Measurements from ENCODE around the gene DOLPP1.

DNA sequence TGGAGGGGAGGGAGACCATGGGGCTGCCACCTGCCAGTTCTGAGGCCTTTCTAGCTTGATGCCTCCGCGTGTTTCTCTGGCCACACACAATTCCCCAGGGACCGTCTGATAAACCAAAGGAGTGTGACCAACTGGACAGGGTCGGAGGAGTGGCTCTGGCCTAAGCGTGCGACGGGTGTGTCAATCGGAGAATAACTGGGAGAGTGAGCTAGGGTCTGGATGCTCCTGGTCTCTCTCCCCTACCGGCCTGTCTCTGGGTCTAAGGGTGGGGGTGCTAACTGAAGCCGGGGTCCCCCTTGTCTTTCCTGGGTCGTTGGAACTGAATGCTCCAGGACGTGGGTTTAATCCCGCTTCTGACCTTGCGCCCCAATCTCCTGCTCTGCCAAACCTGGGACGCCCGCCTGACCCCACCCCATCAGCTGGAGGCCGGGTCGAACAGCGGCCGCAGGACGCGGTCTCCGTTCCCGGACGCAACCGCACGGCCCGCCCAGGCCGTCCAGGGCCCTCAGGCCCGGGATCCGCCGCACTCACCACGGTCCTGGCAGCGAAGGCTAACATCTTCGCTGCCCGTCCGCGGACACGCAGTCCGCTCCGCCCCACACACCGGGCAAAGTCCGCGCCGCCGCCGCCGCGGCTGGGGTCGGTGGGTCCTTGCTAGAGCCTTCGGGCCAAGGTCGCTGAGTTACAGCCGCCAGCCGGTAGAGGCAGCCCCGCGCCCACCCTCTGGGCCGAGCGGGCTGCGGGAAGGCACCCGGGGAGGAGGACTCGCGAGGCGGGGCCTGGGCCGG, 29.2 kb downstream of the DOLPP1 start:
- TF ChIP-seq, protein P1, sequence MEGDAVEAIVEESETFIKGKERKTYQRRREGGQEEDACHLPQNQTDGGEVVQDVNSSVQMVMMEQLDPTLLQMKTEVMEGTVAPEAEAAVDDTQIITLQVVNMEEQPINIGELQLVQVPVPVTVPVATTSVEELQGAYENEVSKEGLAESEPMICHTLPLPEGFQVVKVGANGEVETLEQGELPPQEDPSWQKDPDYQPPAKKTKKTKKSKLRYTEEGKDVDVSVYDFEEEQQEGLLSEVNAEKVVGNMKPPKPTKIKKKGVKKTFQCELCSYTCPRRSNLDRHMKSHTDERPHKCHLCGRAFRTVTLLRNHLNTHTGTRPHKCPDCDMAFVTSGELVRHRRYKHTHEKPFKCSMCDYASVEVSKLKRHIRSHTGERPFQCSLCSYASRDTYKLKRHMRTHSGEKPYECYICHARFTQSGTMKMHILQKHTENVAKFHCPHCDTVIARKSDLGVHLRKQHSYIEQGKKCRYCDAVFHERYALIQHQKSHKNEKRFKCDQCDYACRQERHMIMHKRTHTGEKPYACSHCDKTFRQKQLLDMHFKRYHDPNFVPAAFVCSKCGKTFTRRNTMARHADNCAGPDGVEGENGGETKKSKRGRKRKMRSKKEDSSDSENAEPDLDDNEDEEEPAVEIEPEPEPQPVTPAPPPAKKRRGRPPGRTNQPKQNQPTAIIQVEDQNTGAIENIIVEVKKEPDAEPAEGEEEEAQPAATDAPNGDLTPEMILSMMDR (IDR thresholded peaks at IDR 0.05; ENCODE audit: low read depth, low read length) = no peak
- no peak for TF ChIP-seq EZH2phosphoT487 (IDR thresholded peaks at IDR 0.05; ENCODE audit: low read depth)

Data from OCI-LY3 (cell line).